HFFc6 (cell line): Measurements from ENCODE around the gene FAF1. TPM values are rescaled to one million over a fixed set of nuclear protein-coding genes. Genes with fewer than 3 reads are reported as not detected.

Experiments
- DNase-seq: peaks from one replicate; pipeline ENCODE4 v3.0.0-alpha.2; 2018
- H3K27ac Mint-ChIP-seq: 2 replicates; pipeline ENCODE4 v1.8.0; 2020; ENCODE audit warnings: mild to moderate bottlenecking, mixed read lengths
- H3K27me3 Mint-ChIP-seq: 2 replicates; pipeline ENCODE4 v1.8.0; 2021; ENCODE audit warnings: mild to moderate bottlenecking, moderate library complexity, mixed read lengths; ENCODE audit not compliant: insufficient read depth
- H3K36me3 Mint-ChIP-seq: 2 replicates; pipeline ENCODE4 v1.8.0; 2021; ENCODE audit warnings: low read depth, mixed read lengths
- H3K4me1 Mint-ChIP-seq: 2 replicates; pipeline ENCODE4 v1.8.0; 2020; ENCODE audit warnings: low read depth, mixed read lengths
- H3K4me3 Mint-ChIP-seq: 2 replicates; pipeline ENCODE4 v1.8.0; 2020; ENCODE audit warnings: mild to moderate bottlenecking, moderate library complexity, mixed read lengths
- H3K9me3 Mint-ChIP-seq: 2 replicates; pipeline ENCODE4 v1.8.0; 2020; ENCODE audit warnings: mild to moderate bottlenecking, mixed read lengths
- total RNA-seq, 6 experiments: library from RNA; stranded (reverse); fragmentation: NEBNext Ultra II Directional; extraction: Animal tissue kit (Norgen Biotek cat#: 25700); gene quantifications; 2 replicates in 1 of 6; 3 replicates in 5 of 6; pipeline ENCODE4 v1.2.3, GENCODE V29; 2021
- TF ChIP-seq, protein P1 (sequence below): fragments of 200-600 bp; sonication (generic); IDR thresholded peaks from 2 replicates; pipeline ENCODE4 v1.5.0; 2021; ENCODE audit warnings: antibody characterized with exemption, mild to moderate bottlenecking

FAF1 gene
- total RNA-seq, 6 experiments from 2014 or later = 60.1 to 79.1 (median 67.8) TPM

DNA sequence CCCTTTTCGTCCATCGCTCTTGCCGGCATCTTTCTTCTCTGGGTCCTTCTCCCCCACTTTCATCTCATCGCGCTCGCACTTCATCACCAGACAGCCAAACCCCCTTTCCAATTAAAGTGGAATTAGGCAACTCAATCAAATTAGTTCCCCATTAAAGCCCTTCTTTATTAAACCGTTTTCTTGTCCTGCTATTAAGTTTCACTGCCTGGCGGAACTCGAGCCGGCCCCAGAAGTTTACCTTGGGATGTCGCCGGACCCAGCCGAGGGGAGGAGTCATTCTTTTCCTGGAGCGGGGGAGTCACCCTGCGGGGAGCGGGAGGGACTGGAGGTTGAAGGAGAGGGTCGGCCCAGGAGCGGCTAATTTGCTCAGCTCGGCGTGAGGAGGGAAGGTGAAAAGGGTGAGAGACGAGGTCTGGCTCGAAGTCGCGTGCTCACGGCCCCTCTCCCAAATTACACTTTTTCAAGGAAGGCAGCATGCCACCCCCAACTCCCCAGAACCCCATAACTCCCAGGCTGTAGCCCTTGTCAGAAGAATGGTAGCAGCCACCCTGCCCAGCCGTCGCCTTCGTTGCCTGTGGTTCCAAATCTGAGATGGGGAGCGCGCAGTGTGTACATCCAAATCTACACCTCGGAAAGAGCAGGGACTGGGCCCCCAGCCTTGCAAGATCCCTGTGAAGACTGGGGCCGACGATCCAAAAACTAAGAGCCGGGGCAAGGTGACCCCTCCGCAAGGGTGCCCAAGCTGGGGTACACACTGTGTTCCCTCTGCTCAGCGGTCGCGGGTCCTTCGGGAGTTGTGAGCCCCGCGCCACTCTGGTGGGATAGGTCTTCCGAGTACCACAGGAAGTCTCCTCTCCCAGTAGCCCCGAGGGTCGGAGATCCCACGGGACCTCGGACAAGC, 543.3 kb downstream of the FAF1 start:
- peaks cover 69% of the 10 kb centered on the region for H3K27me3 Mint-ChIP-seq

DNA sequence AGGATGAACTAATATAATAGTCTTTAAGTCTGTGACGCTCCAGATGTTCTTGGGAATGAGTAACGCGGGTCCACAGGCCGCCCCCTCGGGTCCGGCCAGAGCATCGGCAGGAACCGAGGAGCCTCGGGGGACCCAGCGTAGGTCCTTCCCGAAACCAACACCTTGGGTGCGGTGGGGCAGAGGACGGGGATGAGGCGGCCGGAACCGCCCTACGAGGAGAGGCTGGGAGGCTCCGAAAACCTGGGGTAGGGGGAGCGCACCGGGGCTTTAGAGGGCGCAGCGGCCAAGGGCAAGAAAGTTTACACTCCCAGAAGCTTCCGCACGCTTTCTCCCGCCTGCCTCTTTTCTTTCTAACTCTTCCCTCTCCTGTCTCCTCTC, 543.9 kb downstream of the FAF1 start:
- Mint-ChIP-seq H3K9me3 (no peaks in the 10 kb centered on the region; the same call in 1 of the 2 replicates), H3K4me3 (no peak overlapping the region), H3K36me3 (no peaks in the 10 kb centered on the region; the same call in 1 of the 2 replicates), H3K27me3 (peaks cover 64% of the 10 kb centered on the region), H3K4me1 (peaks cover 11% of the 10 kb centered on the region), H3K27ac (no peak overlapping the region)
- TF ChIP-seq, protein P1, sequence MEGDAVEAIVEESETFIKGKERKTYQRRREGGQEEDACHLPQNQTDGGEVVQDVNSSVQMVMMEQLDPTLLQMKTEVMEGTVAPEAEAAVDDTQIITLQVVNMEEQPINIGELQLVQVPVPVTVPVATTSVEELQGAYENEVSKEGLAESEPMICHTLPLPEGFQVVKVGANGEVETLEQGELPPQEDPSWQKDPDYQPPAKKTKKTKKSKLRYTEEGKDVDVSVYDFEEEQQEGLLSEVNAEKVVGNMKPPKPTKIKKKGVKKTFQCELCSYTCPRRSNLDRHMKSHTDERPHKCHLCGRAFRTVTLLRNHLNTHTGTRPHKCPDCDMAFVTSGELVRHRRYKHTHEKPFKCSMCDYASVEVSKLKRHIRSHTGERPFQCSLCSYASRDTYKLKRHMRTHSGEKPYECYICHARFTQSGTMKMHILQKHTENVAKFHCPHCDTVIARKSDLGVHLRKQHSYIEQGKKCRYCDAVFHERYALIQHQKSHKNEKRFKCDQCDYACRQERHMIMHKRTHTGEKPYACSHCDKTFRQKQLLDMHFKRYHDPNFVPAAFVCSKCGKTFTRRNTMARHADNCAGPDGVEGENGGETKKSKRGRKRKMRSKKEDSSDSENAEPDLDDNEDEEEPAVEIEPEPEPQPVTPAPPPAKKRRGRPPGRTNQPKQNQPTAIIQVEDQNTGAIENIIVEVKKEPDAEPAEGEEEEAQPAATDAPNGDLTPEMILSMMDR = no peak
- DNase-seq = no peak

More for the DNA sequence above, 543.3 kb downstream of the FAF1 start:
- peaks cover 3% of the 10 kb centered on the region; the same call in 1 of the 2 replicates for H3K9me3 Mint-ChIP-seq
- no peak overlapping the region for H3K27ac Mint-ChIP-seq
- DNase-seq = no peak
- H3K36me3 Mint-ChIP-seq = no peaks in the 10 kb centered on the region; the same call in 1 of the 2 replicates
- no peak overlapping the region for H3K4me3 Mint-ChIP-seq
- TF ChIP-seq, protein P1 = no peak
- H3K4me1 Mint-ChIP-seq = peaks cover 15% of the 10 kb centered on the region

DNA sequence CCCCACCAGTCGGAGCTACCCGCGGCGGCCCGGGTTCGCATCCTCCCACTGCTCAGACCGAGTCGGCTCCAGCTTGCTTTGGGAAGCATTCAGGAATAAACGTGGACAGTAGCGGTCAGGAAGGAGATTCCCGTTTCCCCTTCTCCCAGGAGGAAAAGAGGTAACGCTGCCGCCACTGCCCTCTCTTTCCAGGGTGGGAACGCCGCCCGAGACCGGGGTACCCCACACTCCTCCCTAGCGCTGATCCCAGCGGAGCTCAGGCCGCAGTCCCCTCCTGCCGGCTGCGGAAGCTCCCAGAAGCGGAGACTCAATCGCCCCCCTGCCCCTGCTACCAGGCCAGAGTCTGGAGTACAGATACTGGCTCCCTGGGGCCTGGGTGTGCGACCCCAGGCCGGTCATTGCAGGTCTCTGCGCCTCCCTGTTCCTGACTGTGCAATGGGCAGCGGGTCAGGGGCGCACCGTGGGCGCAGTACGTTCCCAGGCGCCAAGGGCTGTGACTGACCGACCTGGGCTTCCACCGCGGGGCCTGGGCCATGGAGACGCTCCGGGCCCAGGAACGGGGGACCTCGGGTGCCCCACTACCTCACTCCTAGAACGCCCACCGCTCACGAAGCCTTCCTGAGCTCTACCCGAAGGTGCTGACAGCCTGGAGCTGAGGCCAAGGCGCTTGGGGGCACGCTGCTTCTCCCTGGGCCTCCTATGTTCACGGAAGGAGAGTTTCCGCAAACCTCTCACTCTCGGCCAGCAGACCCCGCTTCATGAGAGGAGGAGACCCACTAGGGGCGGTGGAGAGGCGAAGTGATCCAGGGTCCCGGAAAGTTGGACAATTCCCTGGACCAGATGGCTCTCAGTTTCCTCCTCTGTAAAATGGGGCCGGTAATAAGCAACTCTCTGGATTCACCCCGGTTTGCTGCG, 544.6 kb downstream of the FAF1 start:
- peaks cover 10% of the 10 kb centered on the region for H3K4me1 Mint-ChIP-seq
- H3K4me3 Mint-ChIP-seq = no peak overlapping the region
- no peaks in the 10 kb centered on the region; the same call in 1 of the 2 replicates for H3K36me3 Mint-ChIP-seq
- TF ChIP-seq, protein P1 = no peak
- no peak for DNase-seq
- H3K9me3 Mint-ChIP-seq = no peaks in the 10 kb centered on the region; the same call in 1 of the 2 replicates
- no peak overlapping the region for H3K27ac Mint-ChIP-seq
- peaks cover 62% of the 10 kb centered on the region for H3K27me3 Mint-ChIP-seq

- no peaks in the 10 kb centered on the region; the same call in 1 of the 2 replicates for H3K36me3 Mint-ChIP-seq
- H3K4me3 Mint-ChIP-seq = no peak overlapping the region
- no peak overlapping the region for H3K27ac Mint-ChIP-seq
- no peaks in the 10 kb centered on the region; the same call in 1 of the 2 replicates for H3K9me3 Mint-ChIP-seq
- TF ChIP-seq, protein P1 = no peak
- peaks cover 62% of the 10 kb centered on the region for H3K27me3 Mint-ChIP-seq
- DNase-seq = no peak
- H3K4me1 Mint-ChIP-seq = peaks cover 3% of the 10 kb centered on the region
Observed at GRCh38 chr1:50414853-50415234, 545.2 kb downstream of the FAF1 start.

DNA sequence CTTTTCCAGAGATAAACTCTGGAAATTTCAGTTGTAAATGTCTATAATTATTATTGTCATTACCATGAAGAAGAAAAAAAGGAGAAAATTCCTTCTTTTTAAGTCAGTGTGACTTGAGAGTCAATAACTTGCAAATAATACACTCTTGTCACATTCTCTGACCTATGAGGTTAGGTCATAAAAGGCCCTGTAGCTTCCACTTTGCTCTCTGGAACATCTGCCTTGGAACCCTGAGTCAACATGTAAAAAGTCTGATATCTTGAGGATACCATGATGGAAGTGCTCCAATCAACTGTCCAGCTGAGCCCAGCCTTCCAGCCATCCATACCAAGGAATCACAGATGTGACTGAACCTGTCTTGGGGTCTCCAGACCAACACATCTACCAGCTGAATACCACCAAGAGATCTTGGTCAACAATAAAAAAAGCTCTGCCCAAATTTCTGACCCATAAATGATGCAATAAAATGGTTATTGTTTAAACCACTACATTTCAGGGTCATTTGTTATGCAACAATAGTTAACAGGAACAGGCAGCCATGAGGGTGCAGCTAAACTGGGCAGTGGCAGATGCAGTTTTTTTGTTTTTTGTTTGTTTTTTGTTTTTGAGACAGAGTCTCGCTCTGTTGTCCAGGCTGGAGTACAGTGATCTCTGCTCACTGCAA, 547.1 kb downstream of the FAF1 start:
- H3K4me1 Mint-ChIP-seq = no peaks in the 10 kb centered on the region
- H3K27me3 Mint-ChIP-seq = peaks cover 51% of the 10 kb centered on the region
- TF ChIP-seq, protein P1 = no peak
- DNase-seq = no peak
- no peaks in the 10 kb centered on the region; the same call in 1 of the 2 replicates for H3K9me3 Mint-ChIP-seq
- H3K4me3 Mint-ChIP-seq = no peak overlapping the region
- no peak overlapping the region for H3K27ac Mint-ChIP-seq
- H3K36me3 Mint-ChIP-seq = no peaks in the 10 kb centered on the region; the same call in 1 of the 2 replicates
